GM18511 (cell line): ENCODE data around the gene NT5C2.
"Not testable (repeated sequence)": the region's sequence is repeated elsewhere in the genome, so short reads cannot be mapped to it uniquely, and the experiment has no call there.

Experiments
- ATAC-seq: cut with Tn5 transposase; IDR thresholded peaks from one replicate; pipeline ENCODE4 v1.9.1; 2021; ENCODE audit warnings: mild to moderate bottlenecking, moderate library complexity; ENCODE audit not compliant: unreplicated experiment

Gene NT5C2

DNA sequence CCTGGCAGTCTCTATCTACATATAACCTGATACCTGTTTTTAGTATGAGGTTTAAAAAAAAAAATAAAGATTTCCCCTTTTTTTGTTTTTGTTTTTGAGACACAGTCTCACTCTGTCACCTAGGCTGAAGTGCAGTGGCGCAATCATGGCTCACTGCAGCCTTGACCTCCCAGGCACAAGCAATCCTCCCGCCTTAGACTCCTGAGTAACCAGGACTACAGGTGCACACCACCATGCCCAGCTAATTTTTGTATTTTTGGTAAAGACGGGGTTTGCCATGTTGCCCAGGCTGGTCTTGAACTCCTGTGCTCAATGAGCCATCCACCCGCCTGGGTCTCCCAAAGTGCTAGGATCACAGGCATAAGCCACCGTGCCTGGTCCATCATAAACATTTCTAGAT, 25.5 kb downstream of the NT5C2 start:
- ATAC-seq: not testable (repeated sequence)

DNA sequence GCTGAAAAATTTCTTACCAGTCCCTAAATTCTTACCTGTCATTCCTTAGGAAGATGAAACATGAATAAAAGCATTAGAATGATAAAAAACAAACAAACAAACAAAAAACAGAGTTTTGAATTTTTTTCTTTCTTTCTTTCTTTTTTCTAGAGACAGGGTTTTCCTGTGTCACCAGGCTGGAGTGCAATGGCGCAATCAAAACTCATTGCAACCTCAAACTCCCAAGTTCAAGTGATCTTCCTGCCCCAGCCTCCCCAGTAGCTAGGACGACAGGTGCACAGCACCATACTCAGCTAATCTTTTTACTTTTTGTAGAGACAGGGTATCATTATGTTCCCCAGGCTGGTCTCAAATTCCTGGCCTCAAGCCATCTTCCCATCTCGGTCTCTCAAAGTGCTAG, 26.5 kb downstream of the NT5C2 start:
- ATAC-seq: no peak

DNA sequence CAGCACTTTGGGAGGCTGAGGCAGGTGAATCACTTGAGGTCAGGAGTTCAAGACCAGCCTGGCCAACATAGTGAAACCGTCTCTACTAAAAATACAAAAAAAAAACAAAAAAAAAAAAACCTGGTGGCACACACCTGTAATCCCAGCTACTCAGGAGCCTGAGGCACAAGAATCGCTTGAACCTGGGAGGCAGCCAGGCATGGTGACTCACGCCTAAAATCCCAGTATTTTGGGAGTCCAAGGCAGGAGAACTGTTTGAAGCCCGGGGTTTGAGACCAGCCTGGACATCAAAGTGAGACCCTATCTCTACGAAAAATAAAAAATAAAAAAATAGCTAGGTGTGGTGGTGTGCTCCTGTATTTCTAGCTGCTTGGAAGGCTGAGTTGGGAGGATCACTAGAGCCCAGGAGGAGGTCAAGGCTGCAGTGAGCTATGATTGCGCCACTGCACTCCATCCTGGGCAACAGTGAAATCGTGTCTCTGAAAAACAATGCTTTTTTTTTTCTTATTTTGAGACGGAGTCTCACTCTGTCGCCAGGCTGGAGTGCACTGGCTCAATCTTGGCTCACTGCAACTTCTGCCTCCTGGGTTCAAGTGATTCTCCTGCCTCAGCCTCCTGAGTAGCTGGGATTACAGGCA, 29.2 kb downstream of the NT5C2 start:
- ATAC-seq: not testable (repeated sequence)

DNA sequence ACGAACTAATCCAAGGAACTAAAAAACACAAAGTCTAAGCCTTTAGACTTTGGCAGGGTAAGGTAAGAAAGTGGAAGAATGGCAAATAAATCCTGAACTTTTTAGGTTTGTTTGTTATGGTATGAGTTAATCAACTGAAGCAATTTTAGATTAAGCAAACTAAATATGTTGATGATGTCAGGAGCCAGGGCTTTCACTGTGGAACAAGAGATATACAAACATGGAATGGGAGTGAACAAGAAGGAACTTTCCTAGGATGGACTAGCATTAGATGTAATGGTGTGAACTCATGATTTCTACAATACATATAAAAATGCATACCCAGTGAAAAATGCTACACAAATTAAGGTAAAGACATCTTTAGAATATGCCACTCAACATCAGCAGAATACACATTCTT, 35.8 kb downstream of the NT5C2 start:
- no peak for ATAC-seq

DNA sequence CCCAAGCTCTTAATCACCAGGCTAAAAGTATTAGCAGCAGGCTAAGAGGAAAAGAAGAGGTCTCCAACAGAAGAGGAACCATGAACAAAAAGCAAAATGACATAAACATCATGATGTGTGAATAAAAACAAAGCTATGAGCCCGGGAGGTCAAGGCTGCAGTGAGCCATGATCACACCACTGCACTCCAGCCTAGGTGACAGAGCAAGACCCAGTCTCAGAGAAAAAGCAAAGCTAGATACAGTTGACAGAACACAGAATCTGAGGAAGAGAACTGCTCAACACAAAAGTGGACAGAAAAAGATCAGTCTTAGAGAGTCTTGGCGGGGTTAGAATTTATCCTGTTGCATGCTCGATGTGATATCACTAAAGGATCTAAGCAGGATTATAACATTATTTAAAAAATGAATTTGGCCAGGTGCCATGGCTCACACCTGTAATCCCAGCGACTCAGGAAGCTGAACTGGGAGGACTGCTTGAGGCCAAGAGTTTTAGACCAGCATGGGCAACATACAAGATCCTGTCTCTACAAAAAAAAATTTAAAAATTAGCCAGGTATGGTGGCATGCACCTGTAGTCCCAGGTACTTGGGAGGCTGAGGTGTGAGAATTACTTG, 37.5 kb downstream of the NT5C2 start:
- ATAC-seq: no peak

DNA sequence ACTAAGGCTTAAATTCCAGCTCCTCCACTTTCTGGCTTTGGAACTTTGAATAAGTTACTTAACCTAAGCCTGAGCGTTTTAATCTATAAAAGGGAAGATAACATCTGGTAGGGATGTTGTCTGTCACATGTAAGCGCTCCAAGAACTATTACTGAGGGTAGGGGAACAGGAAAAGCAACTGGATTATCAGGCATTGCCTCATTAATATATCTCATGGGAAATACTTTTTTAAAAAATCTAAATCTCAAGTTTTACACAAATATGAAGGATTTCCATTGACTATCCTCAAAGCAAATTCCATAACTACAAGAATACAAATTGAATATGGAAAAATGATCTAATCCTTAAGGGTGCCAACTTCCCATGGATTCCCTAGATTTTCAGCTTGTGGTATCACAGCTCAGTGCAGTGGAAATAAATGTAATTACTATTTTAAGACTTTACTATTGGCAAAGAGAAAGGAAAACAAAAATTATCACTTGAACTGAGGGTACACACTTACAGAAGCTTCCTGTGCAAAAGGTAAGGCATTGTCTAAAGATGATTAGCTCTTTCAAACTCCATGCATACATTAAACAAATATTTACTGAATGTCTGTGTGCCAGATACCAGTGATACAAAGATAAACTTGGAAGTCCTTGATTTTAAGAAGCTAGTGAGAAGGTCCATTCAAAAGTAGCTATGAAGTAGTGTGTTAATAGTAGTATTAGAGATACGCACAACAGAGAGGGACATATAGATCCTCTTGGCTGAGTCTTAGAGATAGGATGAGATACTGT, 38.4 kb downstream of the NT5C2 start:
- ATAC-seq: no peak

DNA sequence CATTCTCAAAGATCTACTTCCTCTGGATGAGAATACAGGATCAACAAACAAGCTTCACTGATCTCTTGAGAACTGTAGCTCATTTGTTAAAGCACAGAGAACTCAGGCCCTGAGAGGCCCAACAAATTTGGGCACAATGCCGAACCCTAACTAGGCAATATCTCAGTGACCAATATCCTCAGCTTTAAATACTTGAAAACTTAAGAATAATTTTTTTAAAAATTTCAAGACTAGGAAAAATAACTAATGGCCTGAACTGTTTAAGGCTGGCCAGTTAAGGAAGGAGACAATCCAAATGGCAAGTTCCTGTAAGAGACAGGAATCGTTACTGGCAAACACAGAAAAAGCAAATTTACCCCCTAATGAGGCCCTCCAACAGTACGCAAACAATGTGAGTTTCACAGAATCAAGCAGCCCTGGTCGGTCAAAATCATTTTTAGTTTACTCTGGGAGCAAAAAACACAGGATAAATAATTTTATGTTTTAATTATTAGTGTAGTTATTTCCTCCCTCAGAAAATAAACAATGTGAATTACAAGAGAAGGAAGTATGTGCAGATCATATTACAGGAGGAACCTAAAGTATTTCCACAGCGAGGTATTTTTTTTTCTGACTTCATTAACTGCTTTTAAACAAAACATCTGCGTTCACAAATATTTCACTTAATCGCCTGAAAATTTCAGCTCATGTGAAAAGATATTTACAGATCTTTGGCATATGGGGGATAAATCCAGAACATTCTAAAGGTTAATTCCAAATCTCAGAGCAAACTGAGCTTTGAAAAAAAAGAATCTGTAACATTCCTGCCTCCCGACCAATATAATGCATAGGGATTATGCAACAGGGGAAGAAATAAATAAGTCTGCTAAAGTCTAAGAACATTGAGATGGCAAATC, 39.5 kb downstream of the NT5C2 start:
- ATAC-seq: no peak

DNA sequence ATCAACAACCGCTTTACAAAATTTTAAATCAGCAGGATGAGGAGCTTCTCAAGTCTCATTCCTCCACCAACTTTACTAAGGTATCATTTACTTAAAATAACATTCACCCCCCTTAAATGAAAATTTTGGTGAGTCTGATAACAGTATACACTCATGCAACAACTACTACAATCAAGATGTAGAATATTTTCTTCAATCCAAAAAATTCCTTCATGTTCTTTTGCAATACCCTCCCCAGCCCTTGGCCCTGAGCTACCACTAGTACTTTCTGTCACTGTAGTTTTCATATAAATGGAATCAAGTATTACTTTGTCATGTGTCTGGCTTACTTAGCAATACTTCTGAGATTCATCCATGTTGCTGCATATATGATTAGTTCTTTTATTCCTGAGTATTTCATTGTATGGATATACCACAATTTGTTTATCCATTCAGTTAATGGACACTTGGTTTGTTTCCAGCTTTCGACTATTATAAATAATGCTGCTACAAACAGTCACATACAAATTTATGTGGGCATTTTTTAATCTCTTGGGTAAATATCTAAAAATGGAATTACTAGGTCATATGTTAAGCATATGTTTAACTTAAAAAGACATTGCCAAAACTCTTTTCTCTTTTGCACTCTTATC, 43.0 kb downstream of the NT5C2 start:
- no peak for ATAC-seq

DNA sequence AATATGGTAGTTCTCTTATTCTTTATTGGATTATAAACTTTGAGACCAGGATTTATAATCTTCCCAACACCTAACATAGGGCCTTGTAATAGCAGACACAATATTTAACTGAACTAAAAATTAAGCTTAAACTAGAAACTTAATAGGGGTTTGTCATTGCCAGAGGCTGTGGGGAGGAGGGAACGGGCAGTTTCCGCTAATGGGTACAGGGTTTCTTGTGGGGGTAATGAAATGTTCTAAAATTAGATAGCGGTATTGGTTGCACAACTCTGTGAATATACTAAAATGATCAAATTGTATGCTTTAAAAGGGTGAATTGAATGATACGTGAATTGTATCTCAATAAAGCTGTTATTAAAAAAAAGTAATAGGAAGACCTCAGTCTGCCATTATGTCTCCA, 45.4 kb downstream of the NT5C2 start:
- no peak for ATAC-seq

DNA sequence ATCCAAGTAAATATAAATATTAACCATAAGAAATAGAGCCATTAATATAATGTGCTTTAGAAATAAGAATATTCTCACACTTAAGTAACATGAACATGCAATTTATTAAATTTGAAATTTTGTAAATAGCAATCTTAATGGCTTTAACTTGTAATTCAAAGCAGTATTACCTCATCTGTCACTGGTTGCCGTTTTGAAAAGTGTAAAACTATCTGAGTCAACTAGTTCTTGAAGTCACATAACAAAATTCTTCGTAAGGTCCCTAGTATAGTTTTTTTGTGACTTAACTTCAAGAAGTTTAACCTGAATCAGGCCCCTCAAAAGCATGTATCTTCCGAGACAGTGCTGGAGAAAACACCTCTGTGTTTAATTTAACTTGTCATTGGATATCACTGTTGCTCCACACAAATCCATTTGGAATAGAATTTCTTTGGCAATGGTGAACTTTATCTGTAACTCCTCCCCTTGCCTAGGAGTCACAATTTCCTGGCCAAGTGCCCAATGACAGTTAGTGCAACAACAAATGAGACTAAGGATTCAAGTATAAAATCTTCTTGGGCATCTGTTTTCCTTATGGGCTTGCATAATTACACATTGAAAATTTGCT, 47.1 kb downstream of the NT5C2 start:
- no peak for ATAC-seq

DNA sequence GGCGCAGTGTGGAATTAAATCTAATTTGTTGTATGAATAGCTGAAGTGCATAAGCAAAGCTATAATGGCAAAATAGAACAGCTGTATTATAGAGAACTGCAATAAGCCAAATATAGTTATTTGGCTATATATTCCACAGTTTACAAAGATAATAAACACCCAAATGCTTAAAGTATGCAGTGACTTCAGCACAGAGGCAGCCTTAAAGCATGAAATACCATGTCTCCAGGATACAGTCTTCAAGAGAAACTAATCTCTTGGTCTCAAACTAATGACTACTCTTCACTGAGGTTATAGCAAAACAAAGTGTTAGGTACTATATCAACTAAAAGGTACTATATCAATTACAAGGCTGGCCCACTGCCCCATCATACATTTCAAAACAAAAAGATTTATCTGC, 48.0 kb downstream of the NT5C2 start:
- ATAC-seq: no peak

DNA sequence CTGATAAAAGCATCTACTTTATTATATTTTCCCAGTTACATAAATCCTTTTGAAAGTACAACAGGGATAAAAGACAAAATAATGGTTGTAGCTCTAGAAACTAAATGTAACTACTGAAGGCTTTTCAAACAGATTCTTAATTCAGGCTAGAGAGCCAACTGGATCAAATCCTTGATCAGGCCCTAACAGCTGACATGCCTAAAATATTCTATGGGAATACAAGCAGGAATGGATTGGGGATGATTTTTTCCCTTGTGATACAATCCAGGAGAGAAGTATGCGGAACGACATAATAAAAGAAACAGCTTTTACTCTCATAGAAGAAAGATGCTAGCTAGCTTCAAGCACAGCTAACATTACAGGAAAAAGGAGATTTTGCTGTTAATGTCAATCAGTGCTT, 49.0 kb downstream of the NT5C2 start:
- ATAC-seq: no peak

DNA sequence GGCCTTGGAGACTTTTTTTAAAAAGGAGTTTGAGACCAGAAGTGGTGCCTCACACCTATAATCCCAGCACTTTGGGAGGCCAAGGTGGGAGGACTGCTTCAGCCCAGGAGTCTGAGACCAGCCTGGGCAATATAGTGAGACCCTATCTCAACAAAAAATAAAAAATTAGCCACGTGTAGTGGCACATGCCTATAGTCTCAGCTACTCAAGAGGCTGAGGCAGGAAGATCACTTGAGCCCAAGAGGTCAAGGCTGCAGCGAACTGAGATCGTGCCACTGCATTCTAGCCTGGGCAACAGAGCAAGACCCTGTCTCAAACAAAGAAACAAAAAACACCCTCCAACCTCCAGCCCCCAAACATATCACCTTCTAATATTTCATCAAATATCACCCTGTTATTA, 49.4 kb downstream of the NT5C2 start:
- not testable (repeated sequence) for ATAC-seq

DNA sequence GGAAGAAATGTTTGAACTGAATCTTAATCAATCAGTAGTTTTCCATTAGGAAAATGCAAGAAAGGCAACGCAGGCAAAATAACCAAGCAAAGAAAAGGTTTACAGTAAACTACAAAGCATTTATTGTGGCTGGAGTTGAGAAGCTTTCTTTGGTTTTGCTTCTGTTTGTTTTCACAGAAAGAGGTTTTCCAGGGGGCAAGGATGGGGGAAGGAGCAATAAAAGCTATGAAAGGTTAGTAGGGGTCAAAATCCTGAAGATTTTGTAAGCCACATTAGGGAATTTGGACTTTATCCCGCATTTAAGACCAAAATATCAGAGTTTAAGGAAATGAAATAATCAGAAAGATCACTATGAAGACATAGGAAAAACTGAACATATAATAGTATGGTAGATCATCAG, 51.1 kb downstream of the NT5C2 start:
- ATAC-seq: no peak

DNA sequence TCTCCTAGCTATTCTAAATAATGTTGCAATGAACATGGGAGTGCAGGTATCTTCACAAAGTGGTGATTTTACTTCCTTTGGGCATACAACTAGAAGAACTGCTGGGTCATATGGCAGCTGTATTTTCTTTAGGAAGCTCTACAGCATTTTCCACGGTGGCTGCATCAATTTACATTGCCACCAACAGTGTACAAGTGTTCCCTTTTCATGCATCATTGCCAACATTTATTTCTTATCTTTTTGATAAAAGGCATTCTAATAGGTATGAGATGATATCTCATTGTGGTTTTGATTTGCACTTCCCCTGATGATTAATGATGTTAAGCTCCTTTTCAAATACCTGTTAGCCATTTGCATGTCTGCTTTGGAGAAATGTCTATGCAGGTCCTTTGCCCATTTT, 52.6 kb downstream of the NT5C2 start:
- ATAC-seq: no peak

DNA sequence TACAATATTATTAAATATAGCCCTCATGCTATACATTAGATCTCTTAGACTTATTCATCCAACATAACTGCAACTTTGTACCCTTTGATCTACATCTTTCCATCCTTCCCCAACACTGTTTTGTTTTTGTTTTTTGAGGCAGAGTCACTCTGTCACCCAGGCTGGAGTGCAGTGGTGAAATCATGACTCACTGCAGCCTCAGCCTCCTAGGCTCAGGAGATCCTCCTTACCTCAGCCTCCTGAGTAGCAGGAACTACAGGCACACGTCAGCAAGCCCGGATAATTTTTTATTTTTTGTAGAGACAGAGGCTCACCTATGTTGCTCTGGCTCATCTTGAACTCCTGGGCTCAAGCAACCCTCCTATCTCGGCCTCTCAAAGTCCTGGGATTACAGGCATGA, 53.3 kb downstream of the NT5C2 start:
- no peak for ATAC-seq

DNA sequence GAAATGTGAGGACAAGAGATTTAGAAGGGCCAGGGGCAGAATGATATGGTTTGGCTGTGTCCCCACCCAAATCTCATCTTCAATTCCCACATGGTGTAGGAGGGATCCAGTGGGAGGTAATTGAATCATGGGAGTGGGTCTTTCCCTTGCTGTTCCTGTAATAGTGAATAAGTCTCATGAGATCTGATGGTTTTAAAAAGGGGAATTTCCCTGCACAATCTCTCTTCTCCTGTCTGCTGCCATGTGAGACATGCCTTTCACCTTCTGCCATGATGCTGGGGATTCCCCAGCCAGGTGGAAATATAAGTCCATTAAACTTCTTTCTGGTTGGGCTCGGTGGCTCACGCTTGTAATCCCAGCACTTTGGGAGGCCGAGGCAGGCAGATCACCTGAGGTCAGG, 57.9 kb downstream of the NT5C2 start:
- not testable (repeated sequence) for ATAC-seq

DNA sequence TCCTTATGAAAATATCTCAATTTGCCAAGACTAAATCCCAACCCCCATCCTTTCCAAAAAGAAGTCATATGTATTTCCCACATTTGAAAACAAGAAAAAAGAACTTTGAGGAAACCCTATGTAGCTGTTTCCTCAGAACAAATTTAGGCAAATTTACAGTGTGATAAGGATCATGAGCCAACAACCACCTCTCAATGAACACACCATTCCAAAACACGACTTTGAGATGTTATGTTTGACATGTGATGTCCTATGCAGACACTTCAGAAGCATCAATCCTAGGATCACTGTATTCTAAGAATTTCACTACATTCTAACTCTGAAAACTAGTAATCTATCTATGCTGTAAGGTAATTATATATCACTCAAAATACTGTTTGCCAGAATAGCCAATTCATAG, 62.2 kb downstream of the NT5C2 start:
- ATAC-seq: no peak

DNA sequence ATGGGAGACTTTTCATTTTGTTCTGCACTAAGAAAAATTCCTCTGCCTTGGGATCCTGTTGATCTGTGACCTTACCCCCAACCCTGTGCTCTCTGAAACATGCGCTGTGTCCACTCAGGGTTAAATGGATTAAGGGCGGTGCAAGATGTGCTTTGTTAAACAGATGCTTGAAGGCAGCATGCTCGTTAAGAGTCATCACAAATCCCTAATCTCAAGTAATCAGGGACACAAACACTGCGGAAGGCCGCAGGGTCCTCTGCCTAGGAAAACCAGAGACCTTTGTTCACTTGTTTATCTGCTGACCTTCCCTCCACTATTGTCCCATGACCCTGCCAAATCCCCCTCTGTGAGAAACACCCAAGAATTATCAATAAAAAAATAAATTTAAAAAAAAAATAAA, 62.9 kb downstream of the NT5C2 start:
- not testable (repeated sequence) for ATAC-seq

DNA sequence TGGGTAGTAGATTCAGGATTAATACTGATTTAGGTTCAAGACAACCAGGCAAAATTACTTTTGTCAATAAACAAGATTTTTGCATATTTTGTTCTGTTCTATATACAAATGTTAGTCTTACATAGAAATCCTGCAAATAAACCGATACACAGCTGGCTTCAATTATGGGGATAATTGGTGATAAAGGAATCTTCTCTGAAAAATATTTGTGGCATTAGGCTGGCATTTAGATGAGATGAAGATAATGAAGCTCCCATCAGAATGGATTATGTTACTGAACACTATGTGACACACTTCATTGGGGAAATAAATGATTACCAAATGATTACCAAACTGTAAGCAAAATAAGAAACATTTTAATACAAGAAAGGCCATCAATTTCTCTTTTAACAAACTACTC, 65.8 kb downstream of the NT5C2 start:
- no peak for ATAC-seq
